HFF-Myc (cell line): ENCODE data around the gene BATF2.
A peak's percentile ranks its signal among the peaks of the same experiment; 100 is the strongest.
"Not testable (repeated sequence)": the region's sequence is repeated elsewhere in the genome, so short reads cannot be mapped to it uniquely, and the experiment has no call there.

Experiments
- DNase-seq: peaks from one replicate; pipeline ENCODE4 v3.0.0-alpha.2; 2011; ENCODE audit warnings: low read depth; ENCODE audit errors: extremely low read depth
- H3K4me3 ChIP-seq: replicated peaks from 2 replicates; pipeline ENCODE4 v1.5.1; 2011; ENCODE audit warnings: low read depth, mild to moderate bottlenecking, control low read depth, low read length
- TF ChIP-seq, protein P1 (sequence below): IDR thresholded peaks from 2 replicates; pipeline ENCODE4 v1.5.1; 2012; ENCODE audit warnings: mild to moderate bottlenecking, low read depth, low read length, control low read depth; ENCODE audit errors: missing control alignments

BATF2 gene

DNA sequence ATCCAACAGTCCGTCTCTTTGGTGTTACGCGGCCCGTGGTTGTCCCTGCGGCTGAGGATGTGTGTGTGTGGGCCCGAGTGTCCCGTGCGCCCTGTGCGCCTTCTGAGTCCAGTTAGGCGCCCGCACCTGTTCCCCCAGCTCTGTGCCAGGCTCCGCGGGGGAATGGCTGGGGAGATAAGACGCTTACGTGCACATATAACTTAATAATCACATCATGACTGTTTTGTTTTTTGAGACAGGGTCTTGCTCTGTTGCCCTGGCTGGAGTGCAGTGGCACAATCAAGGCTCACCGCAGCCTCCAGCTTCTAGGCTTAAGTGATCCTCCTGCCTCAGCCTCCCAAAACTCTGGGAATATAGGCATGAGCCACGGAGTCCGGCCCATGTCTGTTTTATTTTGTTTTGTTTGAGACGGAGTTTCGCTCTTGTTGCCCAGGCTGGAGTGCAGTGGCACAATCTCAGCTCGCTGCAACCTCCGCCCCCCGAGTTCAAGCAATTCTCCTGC is 18.0 kb upstream of the BATF2 start:
- DNase-seq, result no peak
- TF ChIP-seq, protein P1, sequence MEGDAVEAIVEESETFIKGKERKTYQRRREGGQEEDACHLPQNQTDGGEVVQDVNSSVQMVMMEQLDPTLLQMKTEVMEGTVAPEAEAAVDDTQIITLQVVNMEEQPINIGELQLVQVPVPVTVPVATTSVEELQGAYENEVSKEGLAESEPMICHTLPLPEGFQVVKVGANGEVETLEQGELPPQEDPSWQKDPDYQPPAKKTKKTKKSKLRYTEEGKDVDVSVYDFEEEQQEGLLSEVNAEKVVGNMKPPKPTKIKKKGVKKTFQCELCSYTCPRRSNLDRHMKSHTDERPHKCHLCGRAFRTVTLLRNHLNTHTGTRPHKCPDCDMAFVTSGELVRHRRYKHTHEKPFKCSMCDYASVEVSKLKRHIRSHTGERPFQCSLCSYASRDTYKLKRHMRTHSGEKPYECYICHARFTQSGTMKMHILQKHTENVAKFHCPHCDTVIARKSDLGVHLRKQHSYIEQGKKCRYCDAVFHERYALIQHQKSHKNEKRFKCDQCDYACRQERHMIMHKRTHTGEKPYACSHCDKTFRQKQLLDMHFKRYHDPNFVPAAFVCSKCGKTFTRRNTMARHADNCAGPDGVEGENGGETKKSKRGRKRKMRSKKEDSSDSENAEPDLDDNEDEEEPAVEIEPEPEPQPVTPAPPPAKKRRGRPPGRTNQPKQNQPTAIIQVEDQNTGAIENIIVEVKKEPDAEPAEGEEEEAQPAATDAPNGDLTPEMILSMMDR, result no peak
- peak overlapping the region; percentile 58 for H3K4me3 ChIP-seq

DNA sequence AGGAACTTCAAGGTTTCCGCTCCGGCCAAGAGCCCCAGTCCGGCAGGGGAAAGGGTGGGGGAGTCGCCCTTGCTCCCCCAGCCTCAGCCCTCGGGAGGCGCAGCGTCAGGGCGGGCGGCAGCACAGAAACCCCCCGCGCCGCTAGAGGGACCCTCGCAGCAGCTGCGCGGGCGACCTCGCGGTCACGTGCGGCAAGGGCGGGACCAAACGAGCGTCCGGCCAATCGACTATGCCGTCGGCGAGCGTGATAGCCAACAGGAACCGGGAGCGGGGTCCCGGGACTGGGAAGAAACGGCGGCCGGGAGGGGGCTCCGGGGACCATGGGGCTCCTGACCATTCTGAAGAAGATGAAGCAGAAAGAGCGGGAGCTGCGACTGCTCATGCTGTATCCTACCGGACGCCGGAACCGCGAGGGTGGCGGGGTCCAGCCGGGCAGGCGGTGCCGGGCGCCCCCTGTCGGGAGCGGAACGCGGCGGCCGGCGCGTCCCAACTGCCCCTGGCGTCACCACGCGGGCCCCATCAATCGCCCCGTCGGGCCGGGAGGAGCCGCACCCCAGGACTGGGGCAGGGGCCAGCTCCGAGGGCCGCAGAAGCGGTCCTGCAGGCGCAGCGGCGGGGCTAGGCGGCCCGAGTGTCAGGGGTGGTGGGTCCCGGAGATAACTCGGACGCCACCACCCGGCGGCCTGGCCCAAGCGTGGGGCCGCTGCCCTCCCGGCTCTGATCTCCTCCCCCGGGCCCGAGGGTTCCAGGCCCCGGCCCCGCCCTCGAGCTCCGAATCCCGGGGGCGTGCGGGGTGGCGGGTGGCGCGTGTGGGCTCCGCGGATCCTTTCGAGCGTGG is 17.3 kb upstream of the BATF2 start, which contains the start of gene ARL2:
Gene ARL2, plus strand, starts transcription at position 273 of the 838 bp plus-strand sequence. Its CDS starts 48 bp downstream, at position 321.
- peak; percentile 56 for DNase-seq
- TF ChIP-seq, protein P1, result peak; percentile 76
- peak within 1 kb of the TSS; percentile 58 for H3K4me3 ChIP-seq

DNA sequence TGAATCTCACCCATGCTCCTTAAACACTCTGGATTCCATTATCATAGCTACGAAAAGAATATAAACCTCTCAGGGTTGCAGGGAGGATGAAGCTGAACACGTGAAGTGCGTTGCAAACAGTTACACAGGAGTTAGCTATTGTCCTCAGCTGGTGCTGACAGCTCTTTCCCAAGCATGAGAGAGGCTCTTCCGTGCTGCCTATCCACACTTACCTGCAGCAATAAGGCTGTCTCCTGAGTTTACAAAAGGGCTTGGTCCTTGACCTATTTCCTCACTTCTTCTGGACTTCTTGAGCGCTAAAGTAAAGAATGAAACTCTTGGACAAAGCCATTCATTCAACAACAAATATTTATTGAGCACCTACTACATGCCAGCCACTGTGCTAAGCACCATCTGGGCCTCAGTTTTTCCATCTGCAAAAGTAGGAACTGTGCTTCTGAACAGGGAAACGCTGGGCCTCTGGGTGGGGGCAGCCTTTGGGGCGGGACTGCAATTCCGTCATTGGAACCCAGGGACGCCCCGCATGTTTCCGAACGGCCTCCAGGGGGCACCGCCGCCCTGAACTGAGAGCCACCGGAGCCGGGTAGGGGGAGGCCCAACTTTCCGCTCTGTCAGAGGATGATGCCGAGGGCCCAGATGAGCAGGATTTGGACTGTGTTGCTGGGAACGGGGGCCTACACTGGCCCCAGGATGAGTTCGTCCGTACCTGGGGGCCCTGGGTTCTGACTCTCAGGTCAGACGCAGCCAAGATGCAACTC is 16.5 kb upstream of the BATF2 start:
- DNase-seq, result peak; percentile 63
- TF ChIP-seq, protein P1, result peak; percentile 68
- H3K4me3 ChIP-seq, result peak overlapping the region; percentile 58

DNA sequence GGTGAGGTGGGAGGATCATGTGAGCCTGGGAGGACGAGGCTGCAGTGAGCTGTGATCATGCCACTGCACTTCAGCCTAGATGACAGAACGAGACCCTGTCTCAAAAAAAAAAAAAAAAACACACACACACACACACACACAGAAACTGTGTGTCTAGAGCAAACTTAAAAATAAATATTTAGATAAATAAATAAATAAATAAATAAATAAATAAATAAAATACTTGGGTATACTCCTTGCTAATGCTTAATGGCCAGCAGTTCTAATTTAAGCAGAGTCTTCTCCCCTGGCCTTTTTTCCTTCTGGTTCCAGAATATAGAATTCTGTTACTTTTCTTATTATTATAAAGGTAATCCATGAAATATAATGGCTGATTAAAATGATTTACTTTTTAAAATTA is 12.1 kb upstream of the BATF2 start:
- TF ChIP-seq, protein P1, result no peak
- H3K4me3 ChIP-seq, result no peak overlapping the region
- no peak for DNase-seq

DNA sequence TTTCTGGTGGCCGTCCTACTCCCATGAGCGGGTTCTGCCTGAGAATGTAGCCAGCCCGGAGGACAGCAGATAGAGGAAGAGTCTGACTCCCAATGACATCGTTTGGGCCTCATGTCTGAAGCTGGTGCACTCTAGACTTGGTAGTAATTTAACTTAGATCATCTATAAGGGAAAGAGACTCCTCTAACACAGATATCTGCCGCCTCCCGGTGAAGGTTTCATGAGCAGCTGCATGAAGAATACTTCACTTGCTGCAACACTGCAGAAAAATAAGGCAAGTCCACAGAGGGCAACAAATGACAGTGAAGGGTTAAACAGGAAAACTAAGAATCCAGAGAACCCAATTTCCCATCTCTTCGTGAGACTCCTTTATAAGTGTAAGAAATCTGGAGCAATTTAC is 11.2 kb upstream of the BATF2 start:
- no peak for DNase-seq
- no peak overlapping the region for H3K4me3 ChIP-seq
- TF ChIP-seq, protein P1, result no peak

DNA sequence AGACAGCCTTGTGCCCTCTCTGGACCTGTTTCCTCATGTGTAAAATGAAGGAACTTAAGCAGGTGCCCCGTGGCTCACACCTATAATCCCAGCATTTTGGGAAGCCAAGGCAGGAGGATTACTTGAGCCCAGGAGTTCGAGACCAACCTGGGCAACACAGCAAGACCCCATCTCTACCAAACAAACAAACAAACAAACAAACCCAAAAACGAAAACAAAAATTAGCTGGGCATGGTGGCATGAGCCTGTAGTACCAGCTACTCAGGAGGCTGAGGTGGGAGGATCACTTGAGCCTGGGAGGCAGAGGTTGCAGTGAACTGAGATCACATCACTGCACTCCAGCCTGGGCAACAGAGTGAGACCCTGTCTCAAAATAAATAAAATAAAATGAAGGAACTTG is 7.2 kb upstream of the BATF2 start:
- H3K4me3 ChIP-seq, DNase-seq: not testable (repeated sequence)

DNA sequence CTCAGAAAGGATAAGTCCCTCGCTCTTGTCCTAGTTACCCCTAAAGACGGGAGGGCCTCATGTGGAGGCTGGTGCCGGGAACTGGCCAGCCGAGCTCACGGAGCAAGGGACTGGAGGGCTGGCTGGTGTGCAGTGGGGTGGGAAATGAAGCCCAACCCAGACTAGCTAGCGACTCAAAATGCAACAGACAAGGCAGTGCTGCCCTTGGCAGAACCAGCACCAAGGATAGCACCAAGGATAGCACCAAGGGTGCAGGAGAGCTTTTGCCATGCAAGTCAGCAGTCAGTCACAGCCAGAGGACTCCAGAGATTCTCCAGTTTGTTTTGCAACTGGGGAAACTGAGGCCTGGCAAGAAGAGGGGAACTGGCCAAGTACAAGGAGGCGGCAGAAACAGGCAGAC is 6.5 kb upstream of the BATF2 start:
- TF ChIP-seq, protein P1, result no peak
- DNase-seq, result no peak
- no peak overlapping the region for H3K4me3 ChIP-seq
